ENCODE measurements around the gene TCHHL1. TPM values are rescaled to one million over a fixed set of nuclear protein-coding genes. Genes with fewer than 3 reads are reported as not detected.

Gene TCHHL1
- total and polyA plus RNA-seq, 7 donors = not detected

DNA sequence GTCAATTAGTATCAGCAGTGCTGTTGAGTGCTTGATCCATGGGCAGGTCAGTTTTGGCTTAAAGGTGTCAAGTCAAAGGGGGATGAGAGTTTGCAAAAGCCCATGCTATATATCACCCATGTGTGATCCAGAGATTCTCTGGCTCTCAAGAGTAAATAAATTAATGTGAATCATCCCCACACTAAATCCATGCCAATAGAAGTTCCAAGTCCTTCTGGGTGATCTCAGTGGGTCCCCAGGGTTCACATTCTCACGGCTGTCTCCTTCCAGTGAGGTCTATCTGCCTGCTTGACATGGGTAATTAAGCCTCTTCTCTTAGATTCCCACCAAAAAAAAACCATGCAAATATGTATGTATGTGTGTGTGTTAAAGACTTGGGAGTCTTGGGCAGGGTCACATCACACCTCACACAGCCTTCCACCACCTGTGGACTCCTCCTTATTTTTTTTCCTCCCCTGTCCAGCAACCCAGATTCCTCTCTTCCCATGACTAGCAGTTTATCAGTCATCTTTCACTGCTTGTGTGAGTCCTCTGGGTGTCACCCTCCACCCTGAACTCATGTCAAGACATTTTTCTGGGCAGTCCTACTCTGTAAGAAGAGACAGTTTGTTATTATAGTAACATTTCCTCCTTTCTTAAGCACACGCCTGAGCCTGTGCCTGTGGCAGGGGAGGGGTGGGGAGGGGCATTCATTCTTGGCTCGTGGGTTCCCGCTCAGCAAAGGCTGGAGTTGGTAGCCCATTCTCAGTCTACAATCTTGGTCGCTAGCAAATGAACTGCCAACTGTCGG is 37.8 kb downstream of the TCHHL1 start:
- DNase-seq (no peak), ATAC-seq (no peak)
- no peaks in the 10 kb centered on the region for H3K27me3 ChIP-seq (ENCODE audit: insufficient read depth in 3 of 3, low read length in 2 of 3)
- no peak overlapping the region for H3K4me3 ChIP-seq
- H3K27ac ChIP-seq = no peak overlapping the region
- intact Hi-C loops (cut with DNase I) = loop anchor here (5.0 kb wide), 3 partner anchors 136 to 406 kb away; no protein-coding TSS in a partner anchor
- H3K9me3 ChIP-seq = no peaks in the 10 kb centered on the region
- H3K4me1 ChIP-seq = no peaks in the 10 kb centered on the region
- TF ChIP-seq, protein P1, sequence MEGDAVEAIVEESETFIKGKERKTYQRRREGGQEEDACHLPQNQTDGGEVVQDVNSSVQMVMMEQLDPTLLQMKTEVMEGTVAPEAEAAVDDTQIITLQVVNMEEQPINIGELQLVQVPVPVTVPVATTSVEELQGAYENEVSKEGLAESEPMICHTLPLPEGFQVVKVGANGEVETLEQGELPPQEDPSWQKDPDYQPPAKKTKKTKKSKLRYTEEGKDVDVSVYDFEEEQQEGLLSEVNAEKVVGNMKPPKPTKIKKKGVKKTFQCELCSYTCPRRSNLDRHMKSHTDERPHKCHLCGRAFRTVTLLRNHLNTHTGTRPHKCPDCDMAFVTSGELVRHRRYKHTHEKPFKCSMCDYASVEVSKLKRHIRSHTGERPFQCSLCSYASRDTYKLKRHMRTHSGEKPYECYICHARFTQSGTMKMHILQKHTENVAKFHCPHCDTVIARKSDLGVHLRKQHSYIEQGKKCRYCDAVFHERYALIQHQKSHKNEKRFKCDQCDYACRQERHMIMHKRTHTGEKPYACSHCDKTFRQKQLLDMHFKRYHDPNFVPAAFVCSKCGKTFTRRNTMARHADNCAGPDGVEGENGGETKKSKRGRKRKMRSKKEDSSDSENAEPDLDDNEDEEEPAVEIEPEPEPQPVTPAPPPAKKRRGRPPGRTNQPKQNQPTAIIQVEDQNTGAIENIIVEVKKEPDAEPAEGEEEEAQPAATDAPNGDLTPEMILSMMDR (IDR thresholded peaks at IDR 0.05) = no peak
- no peaks in the 10 kb centered on the region for H3K36me3 ChIP-seq (ENCODE audit: insufficient read depth in 1 of 2, low read depth in 1 of 2)
- 59 to 64% (median 64%) methylated on average over 6 of the region's 6 CpGs for WGBS, 3 donors

DNA sequence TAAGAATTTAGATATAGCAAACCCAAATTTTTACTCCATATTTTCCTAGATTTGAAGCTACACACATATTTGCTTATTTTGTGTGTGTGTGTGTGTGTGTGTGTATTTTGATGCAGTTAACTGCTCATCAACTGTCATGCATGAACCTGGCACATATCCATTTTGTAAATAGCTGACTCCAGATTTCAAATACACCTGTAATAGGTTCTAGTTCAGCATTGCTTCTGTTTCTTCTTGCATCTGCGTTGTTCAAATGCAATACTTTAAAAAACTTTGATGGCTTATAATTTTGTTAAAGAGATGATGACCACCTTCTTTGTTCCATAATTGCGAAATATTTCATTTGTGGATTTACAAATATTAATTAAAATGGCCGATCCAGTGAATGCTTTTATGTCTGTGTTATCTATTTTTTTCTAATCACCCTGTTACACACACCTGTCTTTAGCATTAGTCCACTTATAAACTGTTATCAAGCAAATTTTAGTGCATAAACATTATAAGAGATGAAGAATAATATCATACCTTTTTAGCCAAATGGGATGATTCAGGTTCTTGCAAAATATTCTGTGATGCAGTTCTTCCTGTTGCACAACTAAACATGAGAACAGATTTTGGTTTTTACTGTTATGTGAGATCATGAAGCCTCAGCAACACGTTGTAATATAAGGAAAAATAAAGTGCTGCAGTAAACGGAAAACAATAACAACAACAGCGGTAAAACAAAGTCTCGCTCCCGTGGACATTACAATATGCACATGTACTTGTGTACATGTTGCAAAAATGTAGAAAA is 39.4 kb downstream of the TCHHL1 start:
- ATAC-seq (no peak), DNase-seq (no peak)
- no peaks in the 10 kb centered on the region for H3K9me3 ChIP-seq
- H3K27me3 ChIP-seq (ENCODE audit: insufficient read depth in 3 of 3, low read length in 2 of 3) = no peaks in the 10 kb centered on the region
- intact Hi-C loops (cut with DNase I) = loop anchor here (5.0 kb wide), 3 partner anchors 138 to 408 kb away; no protein-coding TSS in a partner anchor
- no peak overlapping the region for H3K4me3 ChIP-seq
- H3K36me3 ChIP-seq (ENCODE audit: insufficient read depth in 1 of 2, low read depth in 1 of 2) = no peaks in the 10 kb centered on the region
- H3K27ac ChIP-seq = no peak overlapping the region
- no peaks in the 10 kb centered on the region for H3K4me1 ChIP-seq
- TF ChIP-seq, protein P1 (IDR thresholded peaks at IDR 0.05) = no peak
- 81 to 84% (median 82%) methylated on average over 8 of the region's 8 CpGs for whole genome bisulfite sequencing, 3 donors

DNA sequence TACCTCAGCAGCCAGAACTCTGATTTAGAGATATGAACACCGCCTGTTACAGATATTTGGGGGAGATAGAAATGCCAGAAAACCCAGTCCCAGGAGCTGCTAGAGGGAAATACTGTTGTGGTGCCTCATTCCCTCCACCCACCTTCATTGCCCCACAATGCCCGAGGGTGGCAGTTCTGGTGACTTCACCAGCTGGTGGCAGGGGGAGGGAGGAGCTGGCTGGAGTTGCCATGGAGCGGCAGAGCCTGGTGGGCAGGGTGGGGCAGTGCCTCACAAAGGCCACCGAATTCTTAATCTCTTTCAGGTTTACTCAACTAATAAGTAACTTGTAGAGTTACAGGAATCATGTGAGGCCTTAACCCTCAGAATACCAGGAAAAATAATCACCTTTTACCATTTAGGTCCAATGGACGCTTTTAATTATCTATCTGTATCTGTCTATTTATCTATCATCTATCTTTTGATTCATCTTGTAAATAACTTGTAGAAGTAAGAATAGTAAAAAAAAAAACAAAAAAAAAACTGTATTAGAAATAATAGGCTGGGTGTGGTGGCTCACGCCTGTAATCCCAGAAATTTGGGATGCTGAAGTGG is 40.4 kb downstream of the TCHHL1 start:
- DNase-seq = peak in 1 of 2 donors; percentile 78
- intact Hi-C loops (cut with DNase I) = no loop called here
- Histone ChIP-seq H3K4me1 (no peaks in the 10 kb centered on the region), H3K36me3 (ENCODE audit: insufficient read depth in 1 of 2, low read depth in 1 of 2) (no peaks in the 10 kb centered on the region), H3K9me3 (no peaks in the 10 kb centered on the region), H3K4me3 (no peak overlapping the region), H3K27me3 (ENCODE audit: insufficient read depth in 3 of 3, low read length in 2 of 3) (no peaks in the 10 kb centered on the region), H3K27ac (peak overlapping the region; percentile 66)
- 59 to 69% (median 68%) methylated on average over 6 of the region's 6 CpGs for WGBS, 3 donors
- peak in 3 of 4 donors; percentile 14 to 46 (median 30) for ATAC-seq
- TF ChIP-seq, protein P1 (IDR thresholded peaks at IDR 0.05) = no peak

DNA sequence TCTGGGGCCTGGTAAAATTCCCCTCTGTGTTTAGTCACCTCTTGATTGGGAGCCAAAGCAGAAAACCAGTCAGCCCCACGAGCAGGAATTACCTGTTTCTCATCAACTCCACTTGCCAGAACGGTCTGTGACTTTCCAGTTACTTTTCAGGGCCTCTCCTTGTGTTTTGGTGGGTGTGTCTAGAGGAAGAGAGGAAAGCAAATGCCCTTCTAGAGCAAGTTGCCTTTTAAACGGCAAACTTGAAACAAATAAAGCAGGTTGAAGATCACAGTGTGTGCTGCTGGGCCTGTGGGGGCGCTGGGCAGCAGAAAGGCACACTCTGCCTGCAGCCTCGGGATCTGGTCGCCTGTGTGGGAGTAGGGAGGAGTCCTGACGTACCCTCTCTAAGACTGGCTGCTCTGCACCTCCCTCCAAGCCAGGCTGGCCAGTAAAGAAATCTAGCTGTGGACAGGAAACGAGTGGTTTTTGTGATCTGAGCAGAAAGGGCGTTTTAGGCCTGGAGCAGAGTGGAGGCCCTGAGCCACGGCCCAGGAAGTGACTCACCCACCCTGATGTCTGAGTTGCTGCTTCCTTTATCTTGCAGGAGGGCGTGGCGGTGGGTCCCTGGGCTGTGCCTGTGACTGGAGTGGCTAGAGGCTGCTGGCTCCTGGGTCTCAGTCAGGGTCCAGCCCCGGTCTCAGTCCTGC is 41.0 kb downstream of the TCHHL1 start:
- no peaks in the 10 kb centered on the region for H3K36me3 ChIP-seq (ENCODE audit: insufficient read depth in 1 of 2, low read depth in 1 of 2)
- peak overlapping the region; percentile 66 for H3K27ac ChIP-seq
- no peaks in the 10 kb centered on the region for H3K9me3 ChIP-seq
- DNase-seq (peak; percentile 91 to 93), ATAC-seq (peak; percentile 81 to 87 (median 86))
- intact Hi-C loops (cut with DNase I) = no loop called here
- H3K4me3 ChIP-seq = peak overlapping the region; percentile 10
- TF ChIP-seq, protein P1 (IDR thresholded peaks at IDR 0.05) = peak; percentile 23
- 12 to 15% (median 15%) methylated on average over 13 of the region's 13 CpGs for WGBS, 3 donors
- peaks cover 0 to under 1% (median 0%) of the 10 kb centered on the region in 3 donors for H3K27me3 ChIP-seq (ENCODE audit: insufficient read depth in 3 of 3, low read length in 2 of 3)
- H3K4me1 ChIP-seq = no peaks in the 10 kb centered on the region
